DMS79 (cell line): ENCODE measurements around the gene CASK.
"Not testable (repeated sequence)": the region's sequence is repeated elsewhere in the genome, so short reads cannot be mapped to it uniquely, and the experiment has no call there.

Experiments
- DNase-seq: peaks from one replicate; lab custom pipeline; 2025; lab: John Stamatoyannopoulos, UW

Gene CASK

GRCh38 chrX:41634284-41634683 is 289.1 kb downstream of the CASK start:
- DNase-seq: no peak

GRCh38 chrX:41630091-41630490 is 293.3 kb downstream of the CASK start:
- DNase-seq: no peak

- DNase-seq: no peak
These were observed 293.8 kb downstream of the CASK start for GRCh38 chrX:41629539-41629938.

- no peak for DNase-seq
These were observed 302.1 kb downstream of the CASK start for GRCh38 chrX:41621222-41621723.

- no peak for DNase-seq
These were observed 304.1 kb downstream of the CASK start for GRCh38 chrX:41619221-41619620.

- no peak for DNase-seq
These were observed 306.4 kb downstream of the CASK start for GRCh38 chrX:41616935-41617334.

- DNase-seq: no peak
These were observed 307.1 kb downstream of the CASK start for GRCh38 chrX:41616255-41616654.

GRCh38 chrX:41608244-41608643 is 315.1 kb downstream of the CASK start:
- no peak for DNase-seq

GRCh38 chrX:41607264-41607832 is 316.0 kb downstream of the CASK start:
- DNase-seq: no peak

GRCh38 chrX:41606057-41606456 is 317.3 kb downstream of the CASK start:
- DNase-seq: not testable (repeated sequence)

- no peak for DNase-seq
These were observed 318.4 kb downstream of the CASK start for GRCh38 chrX:41604766-41605543.

- DNase-seq: no peak
These were observed 319.2 kb downstream of the CASK start for GRCh38 chrX:41604177-41604576.

GRCh38 chrX:41603596-41603995 is 319.8 kb downstream of the CASK start:
- DNase-seq: no peak

GRCh38 chrX:41602816-41603345 is 320.5 kb downstream of the CASK start:
- DNase-seq: no peak

- no peak for DNase-seq
These were observed 323.1 kb downstream of the CASK start for GRCh38 chrX:41600291-41600690.

GRCh38 chrX:41599507-41599906 is 323.8 kb downstream of the CASK start:
- no peak for DNase-seq

GRCh38 chrX:41596596-41596995 is 326.8 kb downstream of the CASK start:
- no peak for DNase-seq

- no peak for DNase-seq
These were observed 328.7 kb downstream of the CASK start for GRCh38 chrX:41594634-41595033.

- DNase-seq: no peak
These were observed 331.4 kb downstream of the CASK start for GRCh38 chrX:41591906-41592305.

GRCh38 chrX:41590641-41591040 is 332.7 kb downstream of the CASK start:
- DNase-seq: no peak

- DNase-seq: no peak
These were observed 333.6 kb downstream of the CASK start for GRCh38 chrX:41589634-41590270.

GRCh38 chrX:41588271-41588670 is 335.1 kb downstream of the CASK start:
- no peak for DNase-seq
